Natural killer cell (primary cell): ENCODE data around the gene MTOR. TPM values are rescaled to one million over a fixed set of nuclear protein-coding genes. Genes with fewer than 3 reads are reported as not detected.

Source experiments
- ATAC-seq, 3 donors: fragments of 150-1000 bp in 2 of 3; fragments of 200-7000 bp in 1 of 3; cut with Tn5 transposase; 1 replicate in 1 of 3; 2 replicates in 2 of 3; pipeline ENCODE4 v1.10.0; 2021; ENCODE audit warnings: mild to moderate bottlenecking in 2 of 3, moderate library complexity in 2 of 3
- DNase-seq, 2 donors: peaks; one replicate each; pipeline versions ENCODE4 v3.0.0 to v3.0.0-alpha.2; 2013 to 2021; ENCODE audit warnings: mixed read lengths in 1 of 2
- H3K27ac ChIP-seq: one replicate; pipeline ENCODE4 v1.5.1; 2013; ENCODE audit warnings: mild to moderate bottlenecking, low read length
- H3K27me3 ChIP-seq: one replicate; pipeline ENCODE4 v1.6.1; 2013; ENCODE audit warnings: low read length; ENCODE audit not compliant: control insufficient read depth, insufficient read depth
- H3K36me3 ChIP-seq: one replicate; pipeline ENCODE4 v1.6.1; 2013; ENCODE audit warnings: low read length; ENCODE audit not compliant: control insufficient read depth, insufficient read depth
- H3K4me1 ChIP-seq: one replicate; pipeline ENCODE4 v1.6.1; 2013; ENCODE audit warnings: low read length; ENCODE audit not compliant: control insufficient read depth, insufficient read depth
- H3K4me3 ChIP-seq: one replicate; pipeline ENCODE4 v1.5.1; 2013; ENCODE audit warnings: low read length
- H3K9me3 ChIP-seq: one replicate; pipeline ENCODE4 v1.6.1; 2013; ENCODE audit warnings: low read length; ENCODE audit not compliant: control insufficient read depth, insufficient read depth
- H3K27ac Mint-ChIP-seq, 2 donors: one replicate each; pipeline ENCODE4 v1.8.0; 2022; ENCODE audit warnings: mild to moderate bottlenecking in 2 of 2, mixed read lengths in 2 of 2, moderate library complexity in 1 of 2
- H3K27me3 Mint-ChIP-seq, 2 donors: one replicate each; pipeline ENCODE4 v1.8.0; 2022; ENCODE audit warnings: low read depth in 2 of 2, mixed read lengths in 2 of 2
- H3K36me3 Mint-ChIP-seq: one replicate; pipeline ENCODE4 v1.8.0; 2022; ENCODE audit warnings: mixed read lengths
- H3K4me1 Mint-ChIP-seq, 2 donors: one replicate each; pipeline ENCODE4 v1.8.0; 2022; ENCODE audit warnings: mixed read lengths in 2 of 2
- H3K4me3 Mint-ChIP-seq: one replicate; pipeline ENCODE4 v1.8.0; 2022; ENCODE audit warnings: mild to moderate bottlenecking, moderate library complexity, mixed read lengths
- H3K9me3 Mint-ChIP-seq, 2 donors: one replicate each; pipeline ENCODE4 v1.8.0; 2022; ENCODE audit warnings: mixed read lengths in 2 of 2
- CTCF ChIP-seq: fragments of 200-600 bp; IDR thresholded peaks from one replicate; pipeline ENCODE4 v1.8.0; 2022; ENCODE audit warnings: antibody characterized with exemption
- WGBS: methylation state at CpG from one replicate; pipeline ENCODE4 v1.1.7; 2013; ENCODE audit warnings: missing lambda C conversion rate; ENCODE audit not compliant: insufficient coverage; 5-methylcytosine and 5-hydroxymethylcytosine counted together
- intact Hi-C: fragments of 100-400 bp; cut with micrococcal nuclease; formaldehyde crosslinking; loops from one replicate; pipeline ENCODE4 v1.14.2; 2022
- total RNA-seq, 4 donors: library from RNA; stranded (reverse); fragments of 120-200 nt in 1 of 4; gene quantifications; one replicate each; pipeline versions ENCODE4 v1.2.3 to v1.2.4, GENCODE V29; 2013 to 2022

The MTOR gene
- total RNA-seq, 3 donors from 2014 or later (not counting 1 experiment from before 2014, with no cell fraction given): 42.7 to 54.6 (median 43.7) TPM

DNA sequence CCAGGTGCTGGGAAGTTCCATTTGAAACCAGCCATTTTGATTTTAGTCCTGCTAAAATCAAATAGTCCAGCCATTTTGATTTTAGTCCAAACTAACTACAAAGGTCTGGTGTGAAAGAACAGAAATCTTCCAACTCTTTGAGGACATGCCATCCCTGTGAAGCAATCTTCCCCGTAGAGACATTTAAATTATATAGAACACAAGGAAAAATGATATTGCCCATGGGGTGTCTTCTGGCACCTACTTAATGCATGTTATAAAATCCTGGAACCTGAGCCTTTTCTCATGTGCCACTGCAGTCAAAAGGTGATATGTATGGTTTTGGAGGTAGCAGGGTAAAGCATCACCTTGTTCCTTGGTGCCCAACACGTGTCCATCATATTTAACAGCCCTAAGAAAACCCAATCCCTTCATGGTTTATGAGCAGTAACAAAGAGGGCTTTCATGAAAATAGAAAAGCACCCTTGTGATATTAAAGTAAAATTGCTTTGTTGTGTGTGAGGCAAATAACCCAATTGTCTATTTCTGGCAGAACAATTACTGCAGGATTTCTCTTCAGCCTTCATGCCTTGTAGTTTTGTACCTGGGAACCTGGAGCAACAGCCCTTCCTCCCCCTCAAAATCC lies 46.9 kb downstream of the MTOR start:
- Mint-ChIP-seq H3K4me1 (no peaks in the 10 kb centered on the region), H3K27me3 (no peaks in the 10 kb centered on the region), H3K4me3 (no peak overlapping the region), H3K9me3 (no peaks in the 10 kb centered on the region), H3K27ac (peak overlapping the region in 1 of 2 donors; percentile 11), H3K36me3 (peaks cover 57% of the 10 kb centered on the region)
- no peak for TF ChIP-seq CTCF
- intact Hi-C loops: no loop called here
- ATAC-seq (no peak), DNase-seq (no peak)
- WGBS: 100% methylated on average over 1 of the region's 2 CpGs
- Histone ChIP-seq H3K9me3 (no peaks in the 10 kb centered on the region), H3K36me3 (peaks cover 75% of the 10 kb centered on the region), H3K4me3 (no peak overlapping the region), H3K4me1 (no peaks in the 10 kb centered on the region), H3K27me3 (no peaks in the 10 kb centered on the region), H3K27ac (no peak overlapping the region)

DNA sequence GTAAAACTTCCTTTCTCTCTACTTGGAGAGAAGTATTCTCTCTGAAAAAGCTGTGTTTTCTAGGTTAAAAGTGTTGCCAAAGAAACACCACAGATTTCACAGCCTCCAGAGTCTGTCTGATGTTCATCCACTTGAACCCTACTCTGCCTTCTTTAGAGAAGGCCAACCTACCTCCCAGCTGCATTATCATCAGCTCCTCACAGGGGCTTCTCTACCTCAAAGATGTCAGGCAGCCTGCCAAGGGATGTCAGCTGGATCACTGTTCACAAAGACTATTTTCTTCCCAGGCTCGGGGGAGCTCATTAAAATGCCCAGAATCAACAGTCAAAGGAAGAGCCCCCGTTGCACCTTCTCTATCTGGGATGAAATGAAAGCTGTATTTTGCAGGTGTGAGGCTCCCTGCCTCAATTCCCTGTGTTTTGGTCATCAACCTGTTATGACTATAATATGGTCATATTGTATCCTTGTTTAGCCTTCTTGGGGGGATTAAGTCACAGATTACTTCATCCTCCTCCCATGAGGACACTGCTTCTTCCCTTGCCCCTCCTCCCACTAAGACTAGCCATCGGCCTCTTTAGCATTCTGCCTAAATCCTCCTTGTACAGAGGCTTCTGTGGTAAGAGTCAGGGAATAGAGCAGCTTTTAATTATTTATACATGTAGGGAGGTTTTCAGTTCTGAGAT lies 47.5 kb downstream of the MTOR start:
- Mint-ChIP-seq H3K4me3 (no peak overlapping the region), H3K27me3 (no peaks in the 10 kb centered on the region), H3K36me3 (peaks cover 54% of the 10 kb centered on the region), H3K27ac (no peak overlapping the region), H3K4me1 (no peaks in the 10 kb centered on the region), H3K9me3 (no peaks in the 10 kb centered on the region)
- peaks cover 78% of the 10 kb centered on the region for H3K36me3 ChIP-seq
- no peaks in the 10 kb centered on the region for H3K27me3 ChIP-seq
- DNase-seq (no peak), ATAC-seq (no peak)
- TF ChIP-seq CTCF: no peak
- H3K9me3 ChIP-seq: no peaks in the 10 kb centered on the region
- intact Hi-C loops: no loop called here
- no peak overlapping the region for H3K27ac ChIP-seq
- WGBS: 96% methylated on average over 2 of the region's 3 CpGs
- no peaks in the 10 kb centered on the region for H3K4me1 ChIP-seq
- no peak overlapping the region for H3K4me3 ChIP-seq

DNA sequence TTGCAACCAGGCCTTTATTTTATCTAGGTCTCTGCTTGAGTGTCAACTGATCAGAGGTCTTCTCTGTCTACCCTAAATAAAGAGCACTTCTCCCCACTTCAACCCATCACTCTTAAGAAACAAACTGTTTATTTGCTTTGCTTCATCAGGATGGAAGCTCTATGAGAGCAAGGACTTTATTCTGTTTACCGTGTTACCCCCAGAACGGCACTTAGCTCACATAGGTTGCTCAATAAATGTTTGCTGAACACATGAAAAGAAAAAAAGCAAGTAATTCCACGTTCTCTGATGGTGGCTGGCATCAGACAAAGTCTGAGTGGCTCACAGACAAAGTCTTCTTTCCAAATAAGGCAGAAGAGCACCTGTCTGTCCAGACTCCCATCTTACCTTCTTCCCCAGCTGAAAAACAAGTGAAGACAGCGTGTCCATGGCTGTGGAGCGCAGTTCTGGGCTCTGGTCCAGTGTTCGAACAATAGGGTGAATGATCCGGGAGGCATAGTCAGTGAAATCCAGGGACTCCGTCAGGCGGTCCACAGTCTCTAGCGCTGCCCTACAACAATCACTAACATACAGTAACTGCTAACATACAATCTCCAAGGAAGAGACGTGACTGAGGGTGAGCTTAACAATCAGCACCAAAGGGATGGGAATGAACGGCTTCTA lies 50.3 kb downstream of the MTOR start:
- WGBS: 99% methylated on average over 12 of the region's 12 CpGs
- no peak for ATAC-seq
- Histone ChIP-seq H3K9me3 (no peaks in the 10 kb centered on the region), H3K4me3 (no peak overlapping the region), H3K4me1 (no peaks in the 10 kb centered on the region), H3K36me3 (peaks cover 86% of the 10 kb centered on the region), H3K27ac (no peak overlapping the region), H3K27me3 (no peaks in the 10 kb centered on the region)
- Mint-ChIP-seq H3K36me3 (peaks cover 53% of the 10 kb centered on the region), H3K27me3 (no peaks in the 10 kb centered on the region), H3K27ac (no peak overlapping the region), H3K9me3 (no peaks in the 10 kb centered on the region), H3K4me3 (no peak overlapping the region), H3K4me1 (no peaks in the 10 kb centered on the region)
- DNase-seq: no peak
- intact Hi-C loops: no loop called here
- TF ChIP-seq CTCF: no peak
